Gastrocnemius medialis (tissue), 4 donors: ENCODE data around the gene ACP2. TPM values are rescaled to one million over a fixed set of nuclear protein-coding genes. Genes with fewer than 3 reads are reported as not detected.
A peak's percentile ranks its signal among the peaks of the same experiment; 100 is the strongest.

Source experiments
- ATAC-seq, 2 donors: fragments of 150-250 bp; one replicate each; pipeline ENCODE4 v1.9.1; 2016
- DNase-seq, 2 donors: peaks; one replicate each; pipeline ENCODE4 v3.0.0-alpha.2; 2019
- H3K27ac ChIP-seq, 4 donors: fragments of 200-600 bp; sonication (generic); 1 replicate in 1 of 4; 2 replicates in 3 of 4; pipeline ENCODE4 v1.5.1; 2016 to 2018; ENCODE audit warnings: mild to moderate bottlenecking in 2 of 4, moderate library complexity in 1 of 4
- H3K27me3 ChIP-seq, 3 donors: fragments of 200-600 bp; sonication (generic) in 2 of 3; 1 replicate in 1 of 3; 2 replicates in 2 of 3; pipeline versions ENCODE4 v1.5.1 to v1.6.0; 2016 to 2019; ENCODE audit warnings: mild to moderate bottlenecking in 1 of 3, moderate library complexity in 1 of 3
- H3K36me3 ChIP-seq, 2 donors: fragments of 200-600 bp; sonication (generic) in 1 of 2; one replicate each; pipeline ENCODE4 v1.5.1; 2017 to 2018
- H3K4me1 ChIP-seq, 2 donors: fragments of 200-600 bp; sonication (generic) in 1 of 2; one replicate each; pipeline ENCODE4 v1.5.1; 2016 to 2017; ENCODE audit warnings: mild to moderate bottlenecking in 2 of 2
- H3K4me3 ChIP-seq, 4 donors: fragments of 200-600 bp; sonication (generic) in 3 of 4; 1 replicate in 1 of 4; 2 replicates in 3 of 4; pipeline ENCODE4 v1.5.1; 2016 to 2019; ENCODE audit warnings: mild to moderate bottlenecking in 2 of 4
- H3K9me3 ChIP-seq, 3 donors: fragments of 200-600 bp; sonication (generic) in 2 of 3; 1 replicate in 1 of 3; 2 replicates in 2 of 3; pipeline ENCODE4 v1.5.1; 2016 to 2019
- POLR2A ChIP-seq, 2 donors: fragments of 450-650 bp; IDR thresholded peaks; one replicate each; pipeline ENCODE4 v1.6.1; 2017; ENCODE audit warnings: antibody characterized with exemption in 2 of 2, mild to moderate bottlenecking in 2 of 2, moderate library complexity in 2 of 2
- in situ Hi-C, 4 donors: fragments of 200-750 bp; cut with MboI; loops; one replicate each; pipeline versions ENCODE4 v1.15.0 to v1.8.0; 2017; ENCODE audit warnings: low sequenced_read_pairs in 4 of 4
- intact Hi-C: fragments of 100-400 bp; cut with DNase I; formaldehyde crosslinking; loops from one replicate; pipeline ENCODE4 v1.15.1; 2023; ENCODE audit warnings: low total_unique reads
- total RNA-seq, 4 donors: library from RNA; depleted of rRNA; stranded (reverse); fragments of >200 nt; gene quantifications; one replicate each; pipeline versions ENCODE4 v1.1.0 to v1.2.3, GENCODE V29; 2016
- TF ChIP-seq, protein P1 (sequence below), 5 experiments: fragments of 450-650 bp in 3 of 5; fragments of 200-600 bp in 2 of 5; sonication (generic) in 2 of 5; IDR thresholded peaks in 4 of 5; conservative IDR thresholded peaks in 1 of 5; 1 replicate in 4 of 5; 2 replicates in 1 of 5; pipeline ENCODE4 v1.5.1; 2016 to 2019; ENCODE audit warnings: antibody characterized with exemption in 5 of 5, mild to moderate bottlenecking in 3 of 5, moderate library complexity in 3 of 5

ACP2 gene
- total RNA-seq, 4 donors from 2014 or later: 12.4 to 36.2 (median 27.9) TPM

DNA sequence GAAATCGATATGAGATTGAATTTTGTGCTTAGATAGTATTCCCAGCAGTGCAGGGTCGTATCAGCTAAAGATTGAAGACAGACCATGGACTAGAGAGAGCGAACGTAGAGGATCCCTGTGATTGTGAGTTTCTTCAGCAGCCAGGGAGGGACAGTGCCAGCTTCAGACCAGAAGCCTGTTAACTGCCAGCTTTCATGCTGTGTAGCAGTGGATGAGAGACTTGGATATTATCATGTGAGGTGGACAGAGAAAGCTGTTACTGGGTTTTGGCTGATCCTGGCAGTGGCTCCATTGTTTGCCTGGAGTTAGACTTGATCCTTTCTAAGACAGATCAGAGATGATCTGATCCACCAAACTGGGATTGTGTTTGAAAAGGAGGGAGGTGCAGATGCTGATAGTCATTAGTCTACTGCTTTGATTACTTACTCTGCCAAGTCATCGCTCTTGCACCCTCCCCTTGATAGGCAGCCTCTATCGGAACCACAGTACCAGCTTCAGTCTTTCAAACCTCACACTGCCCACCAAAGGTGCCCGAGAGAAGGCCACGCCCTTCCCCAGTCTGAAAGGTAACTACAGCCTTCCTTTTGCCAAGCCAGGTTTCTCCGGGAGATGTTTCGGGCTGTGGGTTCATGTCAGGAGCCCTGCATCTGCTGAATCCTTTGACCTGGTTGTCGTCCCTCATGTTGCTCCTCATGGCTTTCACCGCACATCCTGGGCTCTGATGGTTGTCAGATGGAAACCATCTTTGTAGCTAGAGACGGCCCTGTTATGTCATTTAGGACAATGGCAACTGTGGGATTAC, 37.6 kb upstream of the ACP2 start:
- H3K27ac ChIP-seq: peak overlapping the region in 3 of 4 donors; percentile 63 to 84 (median 72)
- TF ChIP-seq, protein P1, sequence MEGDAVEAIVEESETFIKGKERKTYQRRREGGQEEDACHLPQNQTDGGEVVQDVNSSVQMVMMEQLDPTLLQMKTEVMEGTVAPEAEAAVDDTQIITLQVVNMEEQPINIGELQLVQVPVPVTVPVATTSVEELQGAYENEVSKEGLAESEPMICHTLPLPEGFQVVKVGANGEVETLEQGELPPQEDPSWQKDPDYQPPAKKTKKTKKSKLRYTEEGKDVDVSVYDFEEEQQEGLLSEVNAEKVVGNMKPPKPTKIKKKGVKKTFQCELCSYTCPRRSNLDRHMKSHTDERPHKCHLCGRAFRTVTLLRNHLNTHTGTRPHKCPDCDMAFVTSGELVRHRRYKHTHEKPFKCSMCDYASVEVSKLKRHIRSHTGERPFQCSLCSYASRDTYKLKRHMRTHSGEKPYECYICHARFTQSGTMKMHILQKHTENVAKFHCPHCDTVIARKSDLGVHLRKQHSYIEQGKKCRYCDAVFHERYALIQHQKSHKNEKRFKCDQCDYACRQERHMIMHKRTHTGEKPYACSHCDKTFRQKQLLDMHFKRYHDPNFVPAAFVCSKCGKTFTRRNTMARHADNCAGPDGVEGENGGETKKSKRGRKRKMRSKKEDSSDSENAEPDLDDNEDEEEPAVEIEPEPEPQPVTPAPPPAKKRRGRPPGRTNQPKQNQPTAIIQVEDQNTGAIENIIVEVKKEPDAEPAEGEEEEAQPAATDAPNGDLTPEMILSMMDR (IDR thresholded peaks at IDR 0.05 in 4 of 5, conservative IDR thresholded peaks at IDR 0.05 in 1 of 5): no peak

DNA sequence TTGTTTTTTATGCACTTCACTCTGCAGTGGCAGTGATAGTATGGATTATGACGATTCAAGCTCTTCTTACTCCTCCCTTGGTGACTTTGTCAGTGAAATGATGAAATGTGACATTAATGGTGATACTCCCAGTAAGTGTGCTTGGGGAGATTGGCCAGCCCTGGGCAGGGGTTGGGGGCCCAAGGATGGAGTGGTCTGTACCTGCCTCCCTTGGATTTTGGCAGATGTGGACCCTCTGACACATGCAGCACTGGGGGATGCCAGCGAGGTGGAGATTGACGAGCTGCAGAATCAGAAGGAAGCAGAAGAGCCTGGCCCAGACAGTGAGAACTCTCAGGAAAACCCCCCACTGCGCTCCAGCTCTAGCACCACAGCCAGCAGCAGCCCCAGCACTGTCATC, 35.5 kb upstream of the ACP2 start:
- DNase-seq (no peak), ATAC-seq (no peak)
- in situ Hi-C loops (no loop called here), intact Hi-C loops (no loop called here)
- no peak for TF ChIP-seq POLR2A (IDR thresholded peaks at IDR 0.05)
- TF ChIP-seq, protein P1 (IDR thresholded peaks at IDR 0.05 in 4 of 5, conservative IDR thresholded peaks at IDR 0.05 in 1 of 5): no peak
- Histone ChIP-seq H3K36me3 (peaks cover 3 to 80% of the 10 kb centered on the region in 2 donors), H3K4me1 (peaks cover 14 to 34% of the 10 kb centered on the region in 2 donors), H3K27me3 (no peaks in the 10 kb centered on the region), H3K9me3 (no peaks in the 10 kb centered on the region), H3K27ac (no peak overlapping the region), H3K4me3 (no peak overlapping the region)

More for the DNA sequence above, 37.6 kb upstream of the ACP2 start:
- Histone ChIP-seq H3K9me3 (no peaks in the 10 kb centered on the region), H3K4me3 (no peak overlapping the region), H3K27me3 (no peaks in the 10 kb centered on the region), H3K36me3 (peaks cover 3 to 88% of the 10 kb centered on the region in 2 donors), H3K4me1 (peaks cover 14 to 18% of the 10 kb centered on the region in 2 donors)
- ATAC-seq (no peak), DNase-seq (no peak)
- intact Hi-C loops (no loop called here), in situ Hi-C loops (no loop called here)

DNA sequence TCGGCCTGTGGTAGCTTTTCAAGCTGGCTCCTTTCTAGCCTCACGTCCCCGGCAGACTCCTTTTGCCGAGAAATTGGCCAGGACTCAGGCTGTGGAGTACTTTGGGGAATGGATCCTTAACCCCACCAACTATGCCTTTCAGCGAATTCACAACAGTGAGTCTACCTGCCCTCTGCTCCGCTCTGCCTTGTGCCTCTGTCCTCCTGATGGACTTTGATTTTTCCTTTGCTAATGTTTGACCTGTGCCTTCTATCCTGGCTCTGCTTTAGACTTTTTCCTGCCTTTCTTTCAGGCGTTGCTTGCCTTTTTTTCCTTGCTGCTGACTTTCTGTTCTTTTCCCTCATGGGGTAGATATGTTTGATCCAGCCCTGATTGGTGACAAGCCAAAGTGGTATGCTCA, 33.8 kb upstream of the ACP2 start:
- intact Hi-C loops: no loop called here
- no peaks in the 10 kb centered on the region for H3K27me3 ChIP-seq
- TF ChIP-seq, protein P1 (IDR thresholded peaks at IDR 0.05 in 4 of 5, conservative IDR thresholded peaks at IDR 0.05 in 1 of 5): no peak
- DNase-seq: no peak
- H3K4me3 ChIP-seq: no peak overlapping the region
- peak overlapping the region in 1 of 4 donors; percentile 23 for H3K27ac ChIP-seq
- in situ Hi-C loops: no loop called here
- no peak for ATAC-seq
- H3K4me1 ChIP-seq: peaks cover under 1 to 25% of the 10 kb centered on the region in 2 donors
- H3K9me3 ChIP-seq: no peaks in the 10 kb centered on the region
- peaks cover 3 to 86% of the 10 kb centered on the region in 2 donors for H3K36me3 ChIP-seq

DNA sequence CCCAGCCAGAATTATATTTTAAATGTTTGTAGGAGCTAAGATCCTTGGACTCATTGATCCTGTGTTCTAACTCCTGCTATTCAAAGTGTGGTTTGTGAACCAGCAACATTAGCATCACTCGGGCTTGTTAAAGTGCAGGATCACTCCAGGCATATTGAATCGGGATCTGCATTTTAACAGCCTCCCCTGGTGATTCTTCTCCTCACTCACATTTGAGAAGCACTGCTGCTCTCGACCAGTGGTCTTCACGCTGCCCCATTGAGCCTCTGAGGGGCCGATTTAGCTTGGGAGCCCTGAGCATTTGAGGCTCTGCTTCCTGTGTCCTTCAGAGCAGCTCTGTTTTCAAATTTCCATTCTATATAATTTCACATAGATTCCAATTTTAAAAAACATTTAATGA, 32.2 kb upstream of the ACP2 start:
- TF ChIP-seq POLR2A (IDR thresholded peaks at IDR 0.05): no peak
- intact Hi-C loops (no loop called here), in situ Hi-C loops (no loop called here)
- Histone ChIP-seq H3K27me3 (no peaks in the 10 kb centered on the region), H3K4me1 (peaks cover 0 to 25% of the 10 kb centered on the region in 2 donors), H3K27ac (peak overlapping the region; percentile 62 to 90 (median 74)), H3K9me3 (no peaks in the 10 kb centered on the region), H3K4me3 (no peak overlapping the region), H3K36me3 (peaks cover 7 to 92% of the 10 kb centered on the region in 2 donors)
- ATAC-seq (no peak), DNase-seq (no peak)

DNA sequence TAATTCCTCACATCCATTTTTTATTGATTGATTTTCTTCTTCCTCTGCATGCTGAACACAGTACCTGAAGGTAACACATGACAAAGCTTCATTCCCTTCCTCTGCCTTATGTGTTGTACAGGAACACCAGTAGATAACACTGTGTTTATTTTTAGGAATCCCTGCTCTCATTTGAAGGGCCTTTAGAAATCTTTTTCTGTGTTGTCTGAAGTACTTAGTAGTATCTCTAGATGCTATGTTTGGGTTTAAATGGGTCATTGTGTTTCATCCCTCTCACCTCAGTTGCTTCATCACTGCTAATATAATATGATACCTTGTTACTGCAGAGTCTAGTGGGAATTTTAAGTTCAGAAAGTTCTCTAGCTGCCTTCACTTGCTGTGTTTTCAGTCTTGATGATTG, 31.5 kb upstream of the ACP2 start:
- in situ Hi-C loops: no loop called here
- intact Hi-C loops: no loop called here
- ATAC-seq (peak; percentile 94 to 95), DNase-seq (no peak)
- TF ChIP-seq, protein P1 (IDR thresholded peaks at IDR 0.05 in 4 of 5, conservative IDR thresholded peaks at IDR 0.05 in 1 of 5): no peak
- TF ChIP-seq POLR2A (IDR thresholded peaks at IDR 0.05): no peak
- Histone ChIP-seq H3K27ac (peak overlapping the region; percentile 62 to 90 (median 74)), H3K9me3 (no peaks in the 10 kb centered on the region), H3K27me3 (no peaks in the 10 kb centered on the region), H3K36me3 (peaks cover 7 to 92% of the 10 kb centered on the region in 2 donors), H3K4me1 (peaks cover 0 to 20% of the 10 kb centered on the region in 2 donors), H3K4me3 (no peak overlapping the region)
